H1 (cell line): ENCODE results near the gene BPI. TPM values are rescaled to one million over a fixed set of nuclear protein-coding genes. Genes with fewer than 3 reads are reported as not detected.

Experiments used
- CTCF ChIA-PET: fragments of 300-600 bp; sonication (Branson Sonifier 250); formaldehyde crosslinking; loops from one replicate; lab custom pipeline; 2021; ENCODE audit not compliant: partially characterized antibody; lab: Charles Lee
- POLR2A ChIA-PET: fragments of 300-600 bp; sonication (Branson Sonifier 250); formaldehyde crosslinking; loops from one replicate; lab custom pipeline; 2021; ENCODE audit warnings: inconsistent platforms; ENCODE audit not compliant: partially characterized antibody; lab: Charles Lee
- DNase-seq, 2 experiments: peaks; one replicate each; pipeline versions ENCODE4 v3.0.0 to v3.0.0-alpha.2; 2010 to 2022; ENCODE audit warnings: low spot score in 2 of 2, low read depth in 1 of 2, mixed read lengths in 1 of 2
- FAIRE-seq: peaks from 2 replicates; lab custom pipeline; 2011; peaks lifted over from hg19 to GRCh38; lab: Jason Lieb, UNC
- H2AFZ ChIP-seq: 2 replicates; pipeline ENCODE4 v1.8.1; 2012; ENCODE audit warnings: low read length, inconsistent platforms
- H2AK5ac ChIP-seq: 2 replicates; pipeline ENCODE4 v1.6.1; 2013; ENCODE audit warnings: low read depth, low read length
- H2BK120ac ChIP-seq: replicated peaks from 2 replicates; pipeline ENCODE3; 2013; ENCODE audit warnings: low read depth, low read length, inconsistent platforms
- H2BK12ac ChIP-seq: 2 replicates; pipeline ENCODE4 v1.6.1; 2013; ENCODE audit warnings: low read depth, low read length
- H2BK15ac ChIP-seq: 2 replicates; pipeline ENCODE4 v1.6.1; 2013; ENCODE audit warnings: low read length
- H2BK20ac ChIP-seq: 2 replicates; pipeline ENCODE4 v1.6.1; 2013; ENCODE audit warnings: low read length
- H2BK5ac ChIP-seq: 2 replicates; pipeline ENCODE4 v1.6.1; 2013; ENCODE audit warnings: low read depth, low read length
- H3K14ac ChIP-seq: 2 replicates; pipeline ENCODE4 v1.6.1; 2013; ENCODE audit warnings: inconsistent platforms; ENCODE audit not compliant: insufficient read length
- H3K18ac ChIP-seq: 2 replicates; pipeline ENCODE4 v1.6.1; 2013; ENCODE audit warnings: low read length; ENCODE audit errors: extremely low read depth
- H3K23ac ChIP-seq: 2 replicates; pipeline ENCODE4 v1.6.1; 2013; ENCODE audit warnings: inconsistent platforms; ENCODE audit not compliant: insufficient read length
- H3K23me2 ChIP-seq: 2 replicates; pipeline ENCODE4 v1.6.1; 2013; ENCODE audit warnings: low read depth, low read length
- H3K27ac ChIP-seq: 2 replicates; pipeline ENCODE4 v1.6.1; 2011; ENCODE audit warnings: low read depth, low read length, inconsistent platforms
- H3K27me3 ChIP-seq, 4 experiments: replicated peaks in 1 of 4; 1 replicate in 1 of 4; 2 replicates in 3 of 4; pipeline versions ENCODE4 v1.6.1 to v1.8.1; 2011 to 2013; ENCODE audit warnings: low read length in 3 of 4, mild to moderate bottlenecking in 3 of 4, inconsistent platforms in 2 of 4, mixed read lengths in 2 of 4, moderate library complexity in 1 of 4; ENCODE audit not compliant: control insufficient read depth in 3 of 4, insufficient read depth in 3 of 4; ENCODE audit errors: extremely low read depth in 1 of 4
- H3K36me3 ChIP-seq, 4 experiments: 2 replicates each; pipeline versions ENCODE4 v1.6.1 to v1.8.1; 2011 to 2013; ENCODE audit warnings: mild to moderate bottlenecking in 4 of 4, low read length in 3 of 4, moderate library complexity in 2 of 4, control low read depth in 1 of 4, inconsistent platforms in 1 of 4; ENCODE audit not compliant: insufficient read depth in 4 of 4, control insufficient read depth in 2 of 4
- H3K4ac ChIP-seq: replicated peaks from 2 replicates; pipeline ENCODE3; 2013; ENCODE audit warnings: low read length, low read depth, mixed read lengths, inconsistent platforms; ENCODE audit not compliant: insufficient read length
- H3K4me1 ChIP-seq, 4 experiments: replicated peaks in 1 of 4; 1 replicate in 1 of 4; 2 replicates in 3 of 4; pipeline versions ENCODE4 v1.6.1 to v1.8.1; 2011 to 2013; ENCODE audit warnings: low read length in 3 of 4, inconsistent platforms in 2 of 4, mixed read lengths in 1 of 4; ENCODE audit not compliant: insufficient read depth in 4 of 4, control insufficient read depth in 3 of 4
- H3K4me2 ChIP-seq, 2 experiments: 2 replicates each; pipeline versions ENCODE4 v1.6.1 to v1.8.1; 2011 to 2013; ENCODE audit warnings: low read depth in 2 of 2, low read length in 2 of 2, control low read depth in 1 of 2, inconsistent platforms in 1 of 2, mild to moderate bottlenecking in 1 of 2; ENCODE audit not compliant: insufficient read depth in 1 of 2
- H3K4me3 ChIP-seq, 4 experiments: fragments of 200-600, 300-600 bp in 1 of 4; sonication (generic), shearing (Covaris generic), sonication (Bioruptor Twin) in 1 of 4; 2 replicates each; pipeline versions ENCODE4 v1.5.1 to v1.8.1; 2011 to 2016; ENCODE audit warnings: low read length in 4 of 4, low read depth in 3 of 4, control low read depth in 2 of 4, inconsistent platforms in 2 of 4, mild to moderate bottlenecking in 2 of 4, mixed read lengths in 1 of 4, moderate library complexity in 1 of 4; ENCODE audit not compliant: insufficient read depth in 2 of 4; ENCODE audit errors: extremely low read depth in 1 of 4
- H3K56ac ChIP-seq: replicated peaks from 2 replicates; pipeline ENCODE3; 2013; ENCODE audit warnings: low read depth, mild to moderate bottlenecking, mixed read lengths, low read length, inconsistent platforms; ENCODE audit not compliant: insufficient read length
- H3K79me1 ChIP-seq: 2 replicates; pipeline ENCODE4 v1.6.1; 2013; ENCODE audit warnings: low read depth, low read length, control low read depth
- H3K79me2 ChIP-seq, 2 experiments: 2 replicates each; pipeline versions ENCODE4 v1.6.1 to v1.8.1; 2012 to 2013; ENCODE audit warnings: low read length in 2 of 2, mild to moderate bottlenecking in 2 of 2, inconsistent platforms in 1 of 2; ENCODE audit not compliant: insufficient read depth in 2 of 2, control insufficient read depth in 1 of 2
- H3K9ac ChIP-seq, 4 experiments: replicated peaks in 1 of 4; 1 replicate in 1 of 4; 2 replicates in 3 of 4; pipeline versions ENCODE4 v1.6.1 to v1.8.1; 2011 to 2013; ENCODE audit warnings: low read depth in 3 of 4, low read length in 3 of 4, control low read depth in 2 of 4, mild to moderate bottlenecking in 2 of 4, moderate library complexity in 2 of 4, inconsistent platforms in 1 of 4; ENCODE audit errors: extremely low read depth in 1 of 4
- H3K9me3 ChIP-seq, 2 experiments: 2 replicates each; pipeline versions ENCODE4 v1.6.1 to v1.8.1; 2012 to 2013; ENCODE audit warnings: mild to moderate bottlenecking in 2 of 2, moderate library complexity in 2 of 2, control low read depth in 1 of 2, inconsistent platforms in 1 of 2, low read depth in 1 of 2, low read length in 1 of 2, mixed read lengths in 1 of 2; ENCODE audit not compliant: insufficient read depth in 2 of 2
- H4K20me1 ChIP-seq, 2 experiments: replicated peaks in 1 of 2; 2 replicates each; pipeline versions ENCODE3 to v1.8.1; 2011 to 2013; ENCODE audit warnings: inconsistent platforms in 2 of 2, low read length in 2 of 2, mild to moderate bottlenecking in 1 of 2; ENCODE audit not compliant: insufficient read depth in 2 of 2, control insufficient read depth in 1 of 2
- H4K5ac ChIP-seq: 2 replicates; pipeline ENCODE4 v1.6.1; 2013; ENCODE audit warnings: low read length, low read depth, mixed read lengths, inconsistent platforms; ENCODE audit not compliant: insufficient read length
- H4K8ac ChIP-seq: 2 replicates; pipeline ENCODE4 v1.8.0; 2013; ENCODE audit warnings: mild to moderate bottlenecking, moderate library complexity, low read length, inconsistent platforms; ENCODE audit not compliant: insufficient read depth; ENCODE audit errors: extremely low read depth
- H4K91ac ChIP-seq: replicated peaks from 2 replicates; pipeline ENCODE3; 2013; ENCODE audit warnings: low read length, mixed read lengths, inconsistent platforms; ENCODE audit not compliant: insufficient read length
- CBX8 ChIP-seq: fragments of 300-800, 300-1000 bp; sonication (generic); IDR thresholded peaks from 2 replicates; pipeline ENCODE4 v1.7.1; 2016; ENCODE audit warnings: low read depth, low read length, borderline replicate concordance
- CEBPB ChIP-seq: IDR thresholded peaks from 2 replicates; pipeline ENCODE4 v1.6.1; 2012; ENCODE audit warnings: low read depth, low read length
- CHD1 ChIP-seq: IDR thresholded peaks from 2 replicates; pipeline ENCODE4 v1.6.1; 2012; ENCODE audit warnings: low read depth, low read length, improper control_type of control experiment
- HDAC2 ChIP-seq, 2 experiments: fragments of 300-600 bp in 1 of 2; sonication (generic) in 1 of 2; IDR thresholded peaks; 2 replicates each; pipeline ENCODE4 v1.6.1; 2011 to 2012; ENCODE audit warnings: low read depth in 2 of 2, low read length in 2 of 2, mild to moderate bottlenecking in 2 of 2, moderate library complexity in 2 of 2, borderline replicate concordance in 1 of 2, inconsistent platforms in 1 of 2
- JUND ChIP-seq: IDR thresholded peaks from 2 replicates; pipeline ENCODE4 v1.6.1; 2011; ENCODE audit warnings: mild to moderate bottlenecking, improper control_type of control experiment, low read length
- KDM4A ChIP-seq: IDR thresholded peaks from one replicate; pipeline ENCODE4 v1.7.1; 2012; ENCODE audit warnings: low read depth, mild to moderate bottlenecking, moderate library complexity, low read length, inconsistent platforms; ENCODE audit not compliant: severe bottlenecking
- KDM5A ChIP-seq: fragments of 200-600 bp; IDR thresholded peaks from 2 replicates; pipeline ENCODE4 v1.7.1; 2012; ENCODE audit warnings: mild to moderate bottlenecking, low read length, inconsistent platforms, mixed read lengths
- RFX5 ChIP-seq: IDR thresholded peaks from 2 replicates; pipeline ENCODE4 v1.6.1; 2011; ENCODE audit warnings: low read depth, low read length, improper control_type of control experiment, borderline replicate concordance
- WGBS, 2 experiments: shearing (Covaris generic) in 1 of 2; methylation state at CpG; one replicate each; pipeline versions ENCODE4 v1.1.6 to v1.1.7; 2013 to 2015; ENCODE audit warnings: low lambda C conversion rate in 2 of 2, mixed read lengths in 2 of 2, inconsistent platforms in 1 of 2, low coverage in 1 of 2, missing lambda C conversion rate in 1 of 2; ENCODE audit not compliant: insufficient replicate concordance in 2 of 2, insufficient coverage in 1 of 2, insufficient read length in 1 of 2; ENCODE audit errors: extremely low coverage in 1 of 2, missing lambda C conversion rate in 1 of 2; 5-methylcytosine and 5-hydroxymethylcytosine counted together
- polyA plus RNA-seq, 7 experiments: library from polyadenylated mRNA; depleted of rRNA in 3 of 7; stranded (reverse) in 5 of 7; unstranded in 2 of 7; fragments of >200 nt in 5 of 7; fragments of 200-250 nt in 2 of 7; gene quantifications; 1 replicate in 5 of 7; 2 replicates in 1 of 7; 4 replicates in 1 of 7; pipeline versions ENCODE4 v1.2.1 to v1.2.3, GENCODE V29; 2011 to 2013; ENCODE audit warnings: missing spikeins in 2 of 7, mixed read lengths in 2 of 7
- total RNA-seq: library from RNA; stranded (reverse); fragmentation: NEBNext Ultra II Directional; extraction: Animal tissue kit (Norgen Biotek cat#: 25700); gene quantifications from 2 replicates; pipeline ENCODE4 v1.2.1, GENCODE V29; 2021

The BPI gene
- total and polyA plus RNA-seq, 2 of the 8 experiments (the other 6 are each of a cell fraction or from before 2014, with no cell fraction given), result not detected

GRCh38 chr20:38267296-38267695, 36.7 kb upstream of the BPI start:
- H4K5ac ChIP-seq, result no peak overlapping the region
- H2BK120ac ChIP-seq, result no peak overlapping the region
- no peaks in the 10 kb centered on the region for H3K23me2 ChIP-seq
- no peaks in the 10 kb centered on the region for H3K27me3 ChIP-seq
- no peak overlapping the region for H2AK5ac ChIP-seq
- H3K27ac ChIP-seq, result no peak overlapping the region
- H3K4me1 ChIP-seq, result no peaks in the 10 kb centered on the region
- CTCF ChIA-PET, result no interaction called here
- no peak overlapping the region for H2AFZ ChIP-seq
- no peak overlapping the region for H4K91ac ChIP-seq
- no peak overlapping the region for H3K4me2 ChIP-seq
- H3K23ac ChIP-seq, result no peak overlapping the region
- 90% methylated on average over 2 of the region's 2 CpGs; no CpG with 5 or more reads in 1 of the 2 experiments for WGBS, 2 experiments
- H2BK12ac ChIP-seq, result no peak overlapping the region
- H2BK5ac ChIP-seq, result no peak overlapping the region
- H2BK15ac ChIP-seq, result no peak overlapping the region
- POLR2A ChIA-PET, result no interaction called here
- H3K56ac ChIP-seq, result no peak overlapping the region
- H3K14ac ChIP-seq, result no peak overlapping the region
- H4K8ac ChIP-seq, result no peak overlapping the region
- TF ChIP-seq JUND (no peak), CHD1 (no peak), CEBPB (no peak), RFX5 (no peak), KDM5A (no peak), CBX8 (no peak), KDM4A (no peak), HDAC2 (IDR thresholded peaks at IDR 0.05; ENCODE audit: borderline replicate concordance in 1 of 2, low read depth in 2 of 2, low read length in 2 of 2) (no peak)
- H3K18ac ChIP-seq, result no peak overlapping the region
- H3K4me3 ChIP-seq, result no peak overlapping the region
- H3K79me2 ChIP-seq, result no peaks in the 10 kb centered on the region
- no peak overlapping the region for H3K9ac ChIP-seq
- H3K36me3 ChIP-seq, result no peaks in the 10 kb centered on the region
- H3K4ac ChIP-seq, result no peak overlapping the region
- no peaks in the 10 kb centered on the region for H3K79me1 ChIP-seq
- no peak for DNase-seq
- no peak overlapping the region for H2BK20ac ChIP-seq
- no peaks in the 10 kb centered on the region for H4K20me1 ChIP-seq
- no peaks in the 10 kb centered on the region for H3K9me3 ChIP-seq
- no peak for FAIRE-seq
